Activated CD4-positive, CD25-positive, alpha-beta regulatory T cell treated with anti-CD3 and anti-CD28 coated beads, Interleukin-2, amount 50 U/mL, for 72 hours (primary cell): Measurements from ENCODE around the gene DNAJB5.

ENCODE experiments used
- DNase-seq: peaks from one replicate; pipeline ENCODE4 v3.0.0; 2021

The DNAJB5 gene

DNA sequence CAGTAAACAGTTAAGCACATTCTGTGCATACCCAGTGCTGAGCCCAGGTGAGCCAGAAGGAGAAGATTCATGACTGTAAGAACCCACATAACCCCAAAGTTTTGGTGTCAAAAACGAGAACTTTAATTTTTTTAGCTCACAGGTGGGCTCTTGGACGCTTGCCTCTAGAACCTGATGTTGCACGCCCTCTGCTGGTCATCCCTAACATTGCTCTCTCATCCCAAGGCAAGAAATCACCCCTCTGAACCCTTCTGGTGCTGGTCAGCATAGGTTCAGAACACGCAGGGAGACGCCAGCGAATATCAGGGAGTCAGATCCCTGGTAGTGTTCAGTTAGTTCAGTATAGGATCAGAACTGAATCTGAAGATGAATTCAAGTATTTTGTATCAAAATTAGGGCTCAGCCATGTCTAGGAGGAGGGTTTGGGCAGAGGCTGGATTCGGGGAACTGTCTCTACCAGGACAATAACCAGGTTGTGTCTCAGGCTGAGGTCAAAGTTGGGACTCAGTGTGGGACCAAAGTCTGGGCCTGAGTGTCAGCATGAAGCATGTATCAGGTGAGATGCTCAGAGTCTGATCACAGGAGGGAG lies 4.1 kb upstream of the DNAJB5 start:
- DNase-seq: peak; percentile 61

DNA sequence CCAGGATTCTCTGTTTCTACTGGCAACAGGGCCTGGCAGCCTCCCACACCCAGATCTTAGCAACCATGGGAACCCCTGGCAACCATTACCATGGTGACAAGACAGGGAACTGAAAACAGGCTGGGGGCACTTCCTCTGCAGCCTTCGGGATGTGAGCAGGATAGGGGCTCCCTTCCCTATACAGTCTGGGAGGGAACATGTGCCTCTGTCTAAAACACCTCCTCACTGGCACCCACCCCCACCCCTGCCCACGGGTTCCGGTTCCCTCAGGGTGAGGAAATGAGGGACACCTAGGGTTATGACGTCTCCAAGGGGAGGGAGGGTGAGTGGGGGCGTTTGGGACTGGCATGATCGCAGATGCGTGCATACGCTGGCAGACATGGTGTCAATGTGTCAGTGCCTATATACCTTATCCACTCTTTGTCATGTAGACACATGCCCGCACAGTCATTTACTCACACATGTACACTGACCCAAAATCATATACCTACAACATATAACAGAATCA lies 3.0 kb upstream of the DNAJB5 start:
- no peak for DNase-seq

GRCh38 chr9:34987160-34987901 lies 2.2 kb upstream of the DNAJB5 start:
- DNase-seq: no peak

- DNase-seq: no peak
Measured at GRCh38 chr9:34988218-34989002, 1.1 kb upstream of the DNAJB5 start.

DNA sequence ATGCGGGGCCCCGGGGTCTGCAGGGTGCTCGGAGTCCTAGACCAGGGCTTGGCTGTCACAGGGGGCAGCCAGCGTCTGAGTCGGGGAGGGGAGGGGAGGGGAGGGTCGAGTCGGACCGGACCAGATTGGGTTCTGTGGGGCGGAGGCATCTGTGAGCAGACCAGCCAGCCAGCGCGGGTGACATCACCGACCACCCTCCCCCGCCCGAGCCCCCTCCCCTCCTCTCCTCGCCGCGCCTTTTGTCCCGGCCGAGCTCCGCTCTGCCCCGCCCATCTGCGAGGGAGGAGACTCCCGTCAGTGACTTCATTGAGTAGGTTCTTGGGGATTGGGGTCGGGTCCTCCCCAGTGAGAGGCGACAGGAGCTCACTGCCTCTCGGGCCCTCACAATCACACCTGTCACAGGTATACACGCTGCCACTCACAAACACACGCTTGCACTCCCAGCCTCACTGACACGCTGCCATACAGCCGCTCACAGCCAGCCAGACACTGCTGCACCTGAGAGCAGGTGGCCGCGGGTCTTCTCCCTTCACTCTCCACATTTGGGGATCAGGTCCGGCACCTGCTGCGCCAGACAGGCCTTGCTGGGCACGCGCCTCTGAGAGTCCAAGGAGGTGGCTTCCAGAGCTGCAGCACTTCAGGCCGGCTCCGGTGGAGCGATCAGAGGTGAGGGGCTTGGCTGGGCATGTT lies 546 bp downstream of the DNAJB5 start:
- DNase-seq: peak; percentile 51

GRCh38 chr9:34990908-34991606 lies 1.5 kb downstream of the DNAJB5 start:
- no peak for DNase-seq

DNA sequence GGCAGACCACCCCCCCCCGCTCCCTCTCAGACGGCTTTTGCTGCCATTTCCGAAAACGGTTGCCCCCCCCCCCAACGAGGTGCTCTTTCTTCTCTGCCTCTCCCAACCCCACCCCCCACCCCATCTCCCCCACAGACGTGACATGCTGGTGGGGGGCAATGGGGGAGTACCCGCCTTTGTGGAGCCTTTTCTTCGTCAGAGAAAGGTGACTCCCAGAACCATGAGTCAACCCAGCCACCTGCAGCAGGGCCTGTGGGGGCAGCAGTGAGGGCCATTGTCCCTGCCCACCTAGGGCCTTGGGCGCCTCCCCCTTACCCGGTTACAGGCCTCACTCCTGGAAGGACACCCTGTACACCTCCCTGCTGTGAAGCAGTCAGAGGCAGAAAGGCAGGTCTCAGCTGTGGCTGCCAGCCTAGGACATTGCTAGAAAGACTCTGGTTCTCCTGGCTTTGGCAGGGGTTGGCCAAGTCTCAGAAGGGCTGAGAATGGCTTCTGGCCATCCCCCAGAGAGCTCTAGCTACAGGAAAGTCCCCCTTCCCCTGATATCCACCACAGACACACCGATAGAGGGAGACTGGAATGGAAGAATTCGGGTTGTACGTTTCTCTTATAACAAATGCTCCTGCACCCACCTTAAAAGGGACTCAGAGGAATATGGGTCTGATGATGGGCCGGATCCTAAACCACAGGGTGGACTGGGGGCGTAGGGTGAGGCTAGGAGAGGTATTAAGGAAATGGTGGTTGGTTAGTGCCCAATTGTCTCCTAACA lies 2.2 kb downstream of the DNAJB5 start:
- DNase-seq: no peak

DNA sequence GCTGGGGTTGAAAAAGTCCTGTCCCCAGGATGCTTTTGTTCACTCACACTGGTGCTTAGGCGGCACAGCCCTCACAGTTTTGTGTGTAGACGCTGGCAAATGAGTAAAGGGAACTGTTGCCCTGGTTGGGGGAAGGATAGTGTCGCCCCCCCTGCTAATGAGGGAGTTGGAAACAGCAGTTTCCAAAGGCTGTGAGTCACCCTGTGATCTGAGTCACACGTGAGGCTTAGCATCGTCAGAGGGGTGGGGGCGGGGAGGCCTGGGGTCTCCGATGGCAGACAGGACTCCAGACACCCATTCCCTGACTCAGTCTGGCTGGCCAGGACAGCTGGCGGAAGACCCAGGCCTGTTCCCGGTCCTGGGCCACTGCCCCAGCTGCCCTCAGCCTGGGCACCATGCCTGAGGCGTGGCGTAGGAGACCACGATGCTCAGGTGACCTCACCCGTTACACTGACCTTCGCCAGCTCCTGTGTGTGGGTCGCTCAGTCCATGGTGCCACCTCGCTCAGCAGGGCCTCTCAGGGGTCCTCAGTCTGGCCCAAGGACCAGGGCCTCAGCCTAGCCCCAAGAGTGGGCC lies 2.9 kb downstream of the DNAJB5 start:
- no peak for DNase-seq

DNA sequence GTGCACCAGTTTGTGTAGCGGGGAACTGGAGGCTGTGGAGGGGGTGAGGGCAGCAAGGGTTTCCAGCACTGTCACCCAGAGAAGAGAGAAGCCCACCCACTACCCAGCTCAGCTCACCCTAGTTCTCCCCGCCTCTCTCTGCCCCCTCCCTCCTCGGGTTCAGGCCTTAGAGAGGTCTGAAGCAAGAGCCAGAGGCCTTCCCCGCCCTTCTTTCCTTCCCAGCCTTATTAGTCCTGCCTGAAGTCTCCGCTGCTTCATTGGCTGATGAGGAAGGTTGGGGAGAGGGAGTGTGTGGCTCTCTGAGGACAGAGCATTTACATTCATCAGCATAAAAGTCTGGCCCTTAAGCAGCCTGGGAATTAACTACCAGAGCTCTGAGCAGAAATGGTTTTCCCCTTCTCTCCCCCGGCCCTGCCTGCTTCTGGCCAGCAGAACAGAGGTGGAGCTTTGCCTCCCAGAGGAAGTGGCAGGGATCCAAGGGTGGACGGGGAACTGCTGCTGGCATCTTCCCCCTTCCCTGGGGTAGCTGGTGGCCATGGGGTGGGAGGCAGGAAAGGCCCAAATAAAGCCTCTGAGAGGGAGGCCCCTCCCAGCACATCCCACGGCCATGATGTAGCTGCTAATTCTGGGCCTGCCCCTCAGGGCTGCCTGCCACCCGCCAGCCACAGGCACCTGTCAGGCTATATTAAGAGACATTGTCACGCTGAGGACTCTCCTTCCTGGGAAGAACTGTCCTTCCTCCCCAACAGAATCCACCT lies 4.1 kb downstream of the DNAJB5 start:
- DNase-seq: no peak

DNA sequence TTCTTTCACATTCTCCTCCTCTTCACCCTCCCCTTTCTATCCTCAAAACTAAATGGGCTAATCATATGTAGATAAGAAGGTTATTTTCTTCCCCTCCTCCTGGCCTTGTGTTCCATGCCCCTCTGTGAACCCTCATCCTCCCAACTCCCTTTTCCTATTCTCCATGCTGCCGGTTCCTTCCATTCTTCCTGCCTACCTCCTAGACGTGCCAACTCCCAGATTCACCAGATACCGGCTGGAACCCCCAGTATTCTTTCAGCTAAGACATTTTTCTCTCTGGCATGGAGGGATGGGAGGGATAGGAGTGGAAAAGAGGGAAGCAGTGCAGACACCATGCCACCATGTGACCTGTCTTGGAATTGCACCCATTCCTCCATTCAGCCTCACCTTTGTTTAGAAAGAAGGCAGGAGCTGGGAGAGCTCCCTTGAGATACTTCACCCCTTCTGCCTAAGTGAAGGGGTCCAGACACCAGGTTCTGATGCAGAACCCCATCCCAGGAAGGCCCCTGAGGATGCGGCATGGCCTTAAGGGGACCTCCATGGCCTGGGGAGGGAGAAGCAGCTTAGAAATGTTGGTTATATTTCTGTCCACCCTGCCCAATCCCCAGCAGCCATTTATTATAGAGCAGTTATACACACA lies 4.8 kb downstream of the DNAJB5 start:
- no peak for DNase-seq

GRCh38 chr9:34994900-34995669 lies 5.5 kb downstream of the DNAJB5 start:
- no peak for DNase-seq

GRCh38 chr9:34995670-34996060 lies 6.1 kb downstream of the DNAJB5 start:
- DNase-seq: no peak

DNA sequence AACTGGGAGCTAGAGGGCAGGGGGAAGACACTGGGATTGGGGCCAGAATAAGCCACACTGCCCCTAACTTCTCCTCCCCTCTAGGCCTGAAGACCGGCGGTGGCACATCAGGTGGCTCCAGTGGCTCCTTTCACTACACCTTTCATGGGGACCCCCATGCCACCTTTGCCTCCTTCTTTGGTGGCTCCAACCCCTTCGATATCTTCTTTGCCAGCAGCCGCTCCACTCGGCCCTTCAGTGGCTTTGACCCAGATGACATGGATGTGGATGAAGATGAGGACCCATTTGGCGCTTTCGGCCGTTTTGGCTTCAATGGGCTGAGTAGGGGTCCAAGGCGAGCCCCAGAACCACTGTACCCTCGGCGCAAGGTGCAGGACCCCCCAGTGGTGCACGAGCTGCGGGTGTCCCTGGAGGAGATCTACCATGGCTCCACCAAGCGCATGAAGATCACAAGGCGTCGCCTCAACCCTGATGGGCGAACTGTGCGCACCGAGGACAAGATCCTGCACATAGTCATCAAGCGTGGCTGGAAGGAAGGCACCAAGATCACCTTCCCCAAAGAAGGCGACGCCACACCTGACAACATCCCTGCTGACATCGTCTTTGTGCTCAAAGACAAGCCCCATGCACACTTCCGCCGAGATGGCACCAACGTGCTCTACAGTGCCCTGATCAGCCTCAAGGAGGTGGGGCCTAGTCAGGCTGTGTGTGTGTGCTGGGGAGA lies 6.8 kb downstream of the DNAJB5 start:
- no peak for DNase-seq

- DNase-seq: no peak
Measured at GRCh38 chr9:34996905-34997279, 7.3 kb downstream of the DNAJB5 start.

GRCh38 chr9:34997379-34997781 lies 7.8 kb downstream of the DNAJB5 start:
- DNase-seq: no peak

DNA sequence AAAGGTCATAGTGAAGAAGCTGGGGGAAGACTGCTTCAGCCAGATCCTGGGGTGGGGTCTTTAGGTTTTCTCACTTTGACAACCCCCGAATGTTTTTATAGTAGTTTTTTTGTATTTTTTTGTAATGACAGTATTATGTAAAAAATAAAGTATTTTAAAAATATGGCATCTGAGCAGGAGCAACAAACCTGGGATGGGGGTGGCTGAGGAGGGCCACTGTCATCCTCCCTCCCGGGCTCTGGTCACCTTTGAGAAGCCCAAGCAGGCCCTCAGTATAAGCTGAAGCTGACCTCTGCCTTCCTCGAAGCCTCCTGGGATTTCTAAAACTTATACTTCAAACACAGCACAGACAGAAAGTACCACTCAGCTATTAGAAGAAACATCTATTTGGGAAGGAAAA lies 8.7 kb downstream of the DNAJB5 start:
- no peak for DNase-seq

- DNase-seq: no peak
Measured at GRCh38 chr9:34999576-34999975, 10.0 kb downstream of the DNAJB5 start.

GRCh38 chr9:35000535-35001284 lies 11.2 kb downstream of the DNAJB5 start:
- no peak for DNase-seq
